Measurements from ENCODE around the gene BAZ2B. TPM values are rescaled to one million over a fixed set of nuclear protein-coding genes. Genes with fewer than 3 reads are reported as not detected.

BAZ2B gene
- total RNA-seq, 1 experiment from 2014 or later, result 47.6 TPM

- ChIA-PET CTCF (no interaction called here), POLR2A (ENCODE audit: low non-redundant PET) (no interaction called here)
- H3K36me3 ChIP-seq (ENCODE audit: insufficient read depth, low read length, poor library complexity, severe bottlenecking), result peaks cover 12% of the 10 kb centered on the region
- H3K27me3 ChIP-seq (replicated peaks; ENCODE audit: insufficient read depth, low read depth, low read length, poor library complexity), result no peaks in the 10 kb centered on the region
- no peak for DNase-seq (ENCODE audit: low spot score)
- no peaks in the 10 kb centered on the region for H3K4me1 ChIP-seq (ENCODE audit: insufficient read depth, low read length, poor library complexity, severe bottlenecking)
- no peaks in the 10 kb centered on the region for H3K9me3 ChIP-seq (ENCODE audit: low read depth, low read length, poor library complexity, severe bottlenecking)
- TF ChIP-seq EZH2 (IDR thresholded peaks at IDR 0.05; ENCODE audit: borderline replicate concordance, low read depth, low read length, poor library complexity, severe bottlenecking) (no peak), CTCF (conservative IDR thresholded peaks at IDR 0.05; ENCODE audit: low read depth, low read length) (no peak)
- no TSS peak for BruUV-seq (replicated peaks)
- H3K27ac ChIP-seq (ENCODE audit: low read depth, low read length, poor library complexity, severe bottlenecking), result no peak overlapping the region
- intact Hi-C loops (cut with micrococcal nuclease; ENCODE audit: unreplicated experiment), result no loop called here
- H3K4me3 ChIP-seq (ENCODE audit: low read depth, low read length, poor library complexity, severe bottlenecking), result no peak overlapping the region
Measured at GRCh38 chr2:159439421-159439820, 176.9 kb downstream of the BAZ2B start.

GRCh38 chr2:159438720-159439353 is 177.5 kb downstream of the BAZ2B start:
- intact Hi-C loops (cut with micrococcal nuclease; ENCODE audit: unreplicated experiment), result no loop called here
- POLR2A ChIA-PET (ENCODE audit: low non-redundant PET), result no interaction called here
- Histone ChIP-seq H3K9me3 (ENCODE audit: low read depth, low read length, poor library complexity, severe bottlenecking) (no peaks in the 10 kb centered on the region), H3K4me1 (ENCODE audit: insufficient read depth, low read length, poor library complexity, severe bottlenecking) (no peaks in the 10 kb centered on the region), H3K27ac (ENCODE audit: low read depth, low read length, poor library complexity, severe bottlenecking) (no peak overlapping the region), H3K4me3 (ENCODE audit: low read depth, low read length, poor library complexity, severe bottlenecking) (no peak overlapping the region), H3K27me3 (replicated peaks; ENCODE audit: insufficient read depth, low read depth, low read length, poor library complexity) (no peaks in the 10 kb centered on the region), H3K36me3 (ENCODE audit: insufficient read depth, low read length, poor library complexity, severe bottlenecking) (peaks cover 12% of the 10 kb centered on the region)
- no TSS peak for BruUV-seq (replicated peaks)
- no peak for TF ChIP-seq EZH2 (IDR thresholded peaks at IDR 0.05; ENCODE audit: borderline replicate concordance, low read depth, low read length, poor library complexity, severe bottlenecking)
- no peak for TF ChIP-seq CTCF (conservative IDR thresholded peaks at IDR 0.05; ENCODE audit: low read depth, low read length)
- DNase-seq (ENCODE audit: low spot score), result no peak
- CTCF ChIA-PET, result no interaction called here

- no peak for DNase-seq (ENCODE audit: low spot score)
- no peak for TF ChIP-seq EZH2 (IDR thresholded peaks at IDR 0.05; ENCODE audit: borderline replicate concordance, low read depth, low read length, poor library complexity, severe bottlenecking)
- TF ChIP-seq CTCF (conservative IDR thresholded peaks at IDR 0.05; ENCODE audit: low read depth, low read length), result no peak
- Histone ChIP-seq H3K36me3 (ENCODE audit: insufficient read depth, low read length, poor library complexity, severe bottlenecking) (peaks cover 12% of the 10 kb centered on the region), H3K27me3 (replicated peaks; ENCODE audit: insufficient read depth, low read depth, low read length, poor library complexity) (no peaks in the 10 kb centered on the region), H3K4me3 (ENCODE audit: low read depth, low read length, poor library complexity, severe bottlenecking) (no peak overlapping the region), H3K4me1 (ENCODE audit: insufficient read depth, low read length, poor library complexity, severe bottlenecking) (no peaks in the 10 kb centered on the region), H3K9me3 (ENCODE audit: low read depth, low read length, poor library complexity, severe bottlenecking) (no peaks in the 10 kb centered on the region), H3K27ac (ENCODE audit: low read depth, low read length, poor library complexity, severe bottlenecking) (no peak overlapping the region)
- CTCF ChIA-PET, result no interaction called here
- intact Hi-C loops (cut with micrococcal nuclease; ENCODE audit: unreplicated experiment), result no loop called here
- POLR2A ChIA-PET (ENCODE audit: low non-redundant PET), result interaction anchor here (0.7 kb wide), 1 partner anchor 148 kb away, joined by 3 read pairs; no protein-coding TSS in a partner anchor
- BruUV-seq (replicated peaks), result TSS peak; percentile 36
Measured at GRCh38 chr2:159438284-159438683, 178.1 kb downstream of the BAZ2B start.
